ENCODE data around the gene NBPF1. TPM values are rescaled to one million over a fixed set of nuclear protein-coding genes. Genes with fewer than 3 reads are reported as not detected.
"Not testable (repeated sequence)": the region's sequence is repeated elsewhere in the genome, so short reads cannot be mapped to it uniquely, and the experiment has no call there.

NBPF1 gene
- total and polyA plus RNA-seq, 9 of the 15 experiments (the other 6 are each of a cell fraction or from before 2014, with no cell fraction given) = 5.2 to 42.6 (median 24.1) TPM

GRCh38 chr1:16514107-16515055 is 99.0 kb downstream of the NBPF1 start, which contains the start of gene RNU1-1 (continued):
- peak; percentile 70 for TF ChIP-seq TAF9B (IDR thresholded peaks at IDR 0.05; ENCODE audit: partially characterized antibody)
- TF ChIP-seq ZKSCAN1 (IDR thresholded peaks at IDR 0.05; ENCODE audit: low read depth, low read length) = 0 out of 2 replicates have a peak, but pooled peaks have one; percentile 9
- TF ChIP-seq ZNF766 (CRISPR knock-in tag; conservative IDR thresholded peaks at IDR 0.05) = 0 out of 2 replicates have a peak, but pooled peaks have one; percentile 53
- peak; percentile 20; the same call in 1 of the 2 replicates for TF ChIP-seq VEZF1 (CRISPR knock-in tag; IDR thresholded peaks at IDR 0.05)
- TF ChIP-seq GABPB1 (CRISPR knock-in tag; IDR thresholded peaks at IDR 0.05) = peak; percentile 90
- TF ChIP-seq, protein P1, sequence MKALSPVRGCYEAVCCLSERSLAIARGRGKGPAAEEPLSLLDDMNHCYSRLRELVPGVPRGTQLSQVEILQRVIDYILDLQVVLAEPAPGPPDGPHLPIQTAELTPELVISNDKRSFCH (CRISPR knock-in tag; IDR thresholded peaks at IDR 0.05) = not testable (repeated sequence)
- TF ChIP-seq, protein P1 (tag; IDR thresholded peaks at IDR 0.05) = 0 out of 2 replicates have a peak, but pooled peaks have one; percentile 1
- TF ChIP-seq NFRKB (IDR thresholded peaks at IDR 0.05; ENCODE audit: low read depth) = 0 out of 2 replicates have a peak, but pooled peaks have one; percentile 33
- peak; percentile 98; the same call in 1 of the 2 replicates for TF ChIP-seq MED1 (CRISPR knock-in tag; IDR thresholded peaks at IDR 0.05; ENCODE audit: borderline replicate concordance)
- TF ChIP-seq ZBTB12 (CRISPR knock-in tag; IDR thresholded peaks at IDR 0.05) = peak; percentile 75; the same call in 1 of the 2 replicates
- peak; percentile 65; the same call in 1 of the 2 replicates for TF ChIP-seq LCOR (CRISPR knock-in tag; IDR thresholded peaks at IDR 0.05)
- TF ChIP-seq JUND (IDR thresholded peaks at IDR 0.05; ENCODE audit: borderline replicate concordance, low read depth, low read length) = peak; percentile 7; the same call in 1 of the 2 replicates
- 0 out of 3 replicates have a peak, but pooled peaks have one; percentile 32 for TF ChIP-seq JUND (tag; IDR thresholded peaks at IDR 0.05; ENCODE audit: borderline replicate concordance, low read depth, low read length)
